Naive thymus-derived CD8-positive, alpha-beta T cell (primary cell): ENCODE data around the gene MYO1A. TPM values are rescaled to one million over a fixed set of nuclear protein-coding genes. Genes with fewer than 3 reads are reported as not detected.

ENCODE experiments used
- ATAC-seq, 2 donors: fragments of 150-1000 bp; cut with Tn5 transposase in 1 of 2; sonication (Bioruptor Pico), chemical (Tn5 transposase) in 1 of 2; 1 replicate in 1 of 2; 2 replicates in 1 of 2; pipeline ENCODE4 v1.10.0; 2021; ENCODE audit warnings: mild to moderate bottlenecking in 2 of 2, moderate library complexity in 2 of 2
- POLR2A ChIA-PET: fragments of 350-600 bp; sonication (Branson Sonifier 250); formaldehyde crosslinking; loops from one replicate; lab custom pipeline; 2021; ENCODE audit warnings: antibody characterized with exemption; lab: Charles Lee
- DNase-seq, 10 donors: peaks; one replicate each; pipeline versions ENCODE4 v3.0.0 to v3.0.0-alpha.2; 2020 to 2022
- H3K27ac Mint-ChIP-seq, 10 donors: one replicate each; pipeline ENCODE4 v1.8.0; 2020 to 2022; ENCODE audit warnings: mild to moderate bottlenecking in 10 of 10, mixed read lengths in 10 of 10, moderate library complexity in 4 of 10, inconsistent platforms in 1 of 10
- H3K27me3 Mint-ChIP-seq, 5 donors: one replicate each; pipeline ENCODE4 v1.8.0; 2021 to 2022; ENCODE audit warnings: mixed read lengths in 5 of 5
- H3K36me3 Mint-ChIP-seq, 3 donors: one replicate each; pipeline ENCODE4 v1.8.0; 2020 to 2022; ENCODE audit warnings: mixed read lengths in 3 of 3, mild to moderate bottlenecking in 2 of 3, inconsistent platforms in 1 of 3
- H3K4me1 Mint-ChIP-seq, 4 donors: one replicate each; pipeline ENCODE4 v1.8.0; 2021 to 2022; ENCODE audit warnings: mixed read lengths in 4 of 4
- H3K4me3 Mint-ChIP-seq, 10 donors: one replicate each; pipeline ENCODE4 v1.8.0; 2020 to 2022; ENCODE audit warnings: mild to moderate bottlenecking in 10 of 10, mixed read lengths in 10 of 10, moderate library complexity in 6 of 10, inconsistent platforms in 1 of 10
- H3K9me3 Mint-ChIP-seq, 9 donors: one replicate each; pipeline ENCODE4 v1.8.0; 2020 to 2022; ENCODE audit warnings: mixed read lengths in 9 of 9, mild to moderate bottlenecking in 3 of 9, inconsistent platforms in 1 of 9, moderate library complexity in 1 of 9
- polyA plus RNA-seq, 3 donors: library from polyadenylated mRNA; unstranded; fragments of 300-500 nt; fragmentation: Illumina TruSeq; gene quantifications; one replicate each; pipeline ENCODE4 v1.2.3, GENCODE V29; 2021
- total RNA-seq, 8 experiments: library from RNA in 2 of 8; stranded (reverse) in 2 of 8; gene quantifications; one replicate each; pipeline ENCODE4 v1.2.3 and lab custom pipeline; 2021 to 2026

Gene MYO1A
- total RNA-seq: 1 to 10 TPM in 1 of 2 experiments, under 1 TPM in 1; 0.39 to 1.1 TPM
- polyA plus RNA-seq: under 1 TPM in 1 of 3 donors, not detected in 2; 0.05 TPM
- total RNA-seq (lab: John Stamatoyannopoulos, UW): 0 to 1.9 (median 1.0) reads per million in 6 experiments

DNA sequence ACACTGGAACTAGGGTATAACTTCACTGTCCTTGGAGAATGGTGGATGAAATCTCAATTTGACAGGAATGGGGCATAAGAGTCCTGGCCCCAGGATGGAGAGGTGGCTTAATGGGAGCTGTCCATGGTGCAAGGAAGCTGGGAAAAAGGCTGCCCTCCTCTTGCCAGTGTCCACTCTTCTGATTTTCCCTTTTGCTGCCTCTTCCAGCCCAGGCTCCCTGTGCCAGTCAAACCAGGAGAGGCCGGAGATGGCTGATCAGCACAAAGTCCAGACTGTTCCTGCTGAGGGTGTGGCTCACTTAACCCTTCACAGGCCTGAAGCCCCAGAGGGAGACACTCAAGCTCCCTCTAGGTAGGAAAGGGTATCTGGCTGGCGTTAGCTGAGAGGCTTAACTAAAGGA lies at the start of gene MYO1A:
MYO1A (minus strand) TSS at position 240 of the 400 bp plus-strand sequence. CDS start 1,806 bp downstream, outside the sequence.
- H3K4me3 Mint-ChIP-seq: no peak within 1 kb of the TSS
- H3K9me3 Mint-ChIP-seq: no peaks in the 10 kb centered on the region
- ATAC-seq (no peak), DNase-seq (no peak)
- H3K4me1 Mint-ChIP-seq: peaks cover 22 to 31% (median 28%) of the 10 kb centered on the region in 4 donors
- H3K27ac Mint-ChIP-seq: peak within 1 kb of the TSS in 2 of 10 donors; percentile 17 to 59
- H3K36me3 Mint-ChIP-seq: peaks cover 0 to 3% (median 2%) of the 10 kb centered on the region in 3 donors
- H3K27me3 Mint-ChIP-seq: peaks cover 0 to 2% (median 0%) of the 10 kb centered on the region in 5 donors
- POLR2A ChIA-PET: interaction anchor here (0.9 kb wide), 1 partner anchor 19 kb away, joined by 3 read pairs; no protein-coding TSS in a partner anchor

- Mint-ChIP-seq H3K27me3 (no peaks in the 10 kb centered on the region), H3K4me3 (no peak overlapping the region), H3K4me1 (peaks cover 10 to 74% (median 61%) of the 10 kb centered on the region in 4 donors), H3K27ac (peak overlapping the region; percentile 37 to 87 (median 76)), H3K36me3 (peaks cover 0 to 78% (median 6%) of the 10 kb centered on the region in 3 donors), H3K9me3 (no peaks in the 10 kb centered on the region)
- DNase-seq (no peak), ATAC-seq (no peak)
- POLR2A ChIA-PET: interaction anchor here (1.0 to 16.7 kb wide), 5 partner anchors 5 to 34 kb away, joined by 3 to 559 read pairs (median 5); partner anchors contain the start of genes NAB2, NEMP1 and STAT6
Measured at GRCh38 chr12:57099047-57099714, 49.3 kb upstream of the MYO1A start.

- POLR2A ChIA-PET: interaction anchor here (1.2 to 16.7 kb wide), 5 partner anchors 4 to 90 kb away, joined by 3 to 559 read pairs (median 5); partner anchors contain the start of genes NAB2, NEMP1 and STAT6
- peaks cover 0 to 76% (median 8%) of the 10 kb centered on the region in 3 donors for H3K36me3 Mint-ChIP-seq
- H3K4me1 Mint-ChIP-seq: peaks cover 13 to 74% (median 59%) of the 10 kb centered on the region in 4 donors
- H3K9me3 Mint-ChIP-seq: no peaks in the 10 kb centered on the region
- H3K27ac Mint-ChIP-seq: peak overlapping the region in 7 of 10 donors; percentile 42 to 87 (median 75)
- no peak overlapping the region for H3K4me3 Mint-ChIP-seq
- H3K27me3 Mint-ChIP-seq: no peaks in the 10 kb centered on the region
- DNase-seq: no peak
- no peak for ATAC-seq
Measured at GRCh38 chr12:57098546-57098945, 48.6 kb upstream of the MYO1A start.

DNA sequence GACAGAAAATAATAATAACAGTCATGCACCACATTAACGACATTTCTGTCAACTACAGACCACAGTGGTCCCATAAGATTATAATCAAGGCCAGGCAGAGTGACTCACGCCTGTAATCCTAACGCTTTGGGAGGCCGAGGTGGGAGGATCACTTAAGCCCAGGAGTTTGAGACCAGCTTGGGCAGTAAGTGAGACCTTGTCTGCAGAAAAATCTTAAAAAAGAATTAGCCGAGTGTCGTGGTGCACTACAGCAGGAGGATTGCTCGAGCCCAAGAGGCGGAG lies 47.6 kb upstream of the MYO1A start:
- no peak for DNase-seq
- Mint-ChIP-seq H3K4me3 (no peak overlapping the region), H3K27ac (peak overlapping the region in 3 of 10 donors; percentile 66 to 89 (median 84)), H3K9me3 (no peaks in the 10 kb centered on the region), H3K36me3 (peaks cover 0 to 79% (median 8%) of the 10 kb centered on the region in 3 donors), H3K27me3 (no peaks in the 10 kb centered on the region), H3K4me1 (peaks cover 21 to 80% (median 61%) of the 10 kb centered on the region in 4 donors)
- no peak for ATAC-seq
- POLR2A ChIA-PET: interaction anchor here (0.6 to 16.7 kb wide), 6 partner anchors 3 to 1250 kb away, joined by 3 to 559 read pairs (median 6); partner anchors contain the start of genes NAB2, NEMP1 and STAT6

DNA sequence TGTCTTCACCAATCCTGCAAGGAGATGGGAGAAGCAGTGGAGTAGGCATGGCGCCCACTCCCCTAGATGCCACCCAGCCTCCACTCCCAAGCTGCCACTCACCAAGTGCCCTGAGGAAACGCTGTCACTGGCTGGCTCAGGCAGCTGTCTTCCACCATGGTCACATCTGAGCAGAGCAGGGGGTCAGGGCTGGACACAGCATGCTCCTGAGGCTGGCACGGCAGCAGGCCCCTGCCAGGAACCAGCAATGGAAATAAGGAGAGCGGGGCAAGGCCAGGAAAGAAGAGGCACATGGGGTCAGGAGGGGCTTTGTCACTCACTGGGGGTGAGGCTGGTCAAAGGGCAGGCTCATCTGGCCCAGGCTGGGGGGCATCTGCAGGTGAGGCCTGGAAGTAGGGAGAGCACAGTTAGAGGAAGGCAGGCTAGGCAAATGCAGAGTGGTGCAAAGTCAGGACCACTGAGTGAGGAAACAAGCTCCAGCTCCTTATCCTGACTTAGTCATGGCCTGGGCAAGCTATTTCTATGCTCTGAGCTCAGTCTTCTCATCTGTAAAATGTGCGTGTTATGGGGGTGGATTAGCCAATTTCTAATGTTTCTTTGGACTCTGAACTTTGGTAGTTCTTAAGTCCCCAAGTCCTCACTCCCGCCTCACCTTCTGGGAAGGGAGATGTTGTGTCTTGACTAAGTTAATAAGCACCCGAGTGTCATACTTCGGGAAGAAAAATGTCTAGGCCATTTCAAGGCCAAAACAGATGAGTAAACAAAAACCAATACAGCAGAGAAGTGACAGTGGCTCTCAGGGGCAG lies 47.0 kb upstream of the MYO1A start:
- ATAC-seq (no peak), DNase-seq (no peak)
- Mint-ChIP-seq H3K27me3 (no peaks in the 10 kb centered on the region), H3K27ac (peak overlapping the region in 9 of 10 donors; percentile 49 to 90 (median 72)), H3K4me3 (no peak overlapping the region), H3K9me3 (no peaks in the 10 kb centered on the region), H3K4me1 (peaks cover 24 to 80% (median 60%) of the 10 kb centered on the region in 4 donors), H3K36me3 (peaks cover 0 to 78% (median 8%) of the 10 kb centered on the region in 3 donors)
- POLR2A ChIA-PET: interaction anchor here (2.0 to 16.7 kb wide), 4 partner anchors 3 to 26 kb away, joined by 4 to 559 read pairs (median 284); partner anchors contain the start of genes NAB2 and STAT6

GRCh38 chr12:57096099-57096572 lies 46.2 kb upstream of the MYO1A start:
- no peaks in the 10 kb centered on the region for H3K27me3 Mint-ChIP-seq
- ATAC-seq (no peak), DNase-seq (no peak)
- peaks cover 26 to 83% (median 64%) of the 10 kb centered on the region in 4 donors for H3K4me1 Mint-ChIP-seq
- H3K9me3 Mint-ChIP-seq: no peaks in the 10 kb centered on the region
- peak overlapping the region in 2 of 10 donors; percentile 24 to 29 for H3K4me3 Mint-ChIP-seq
- H3K36me3 Mint-ChIP-seq: peaks cover 0 to 79% (median 8%) of the 10 kb centered on the region in 3 donors
- POLR2A ChIA-PET: interaction anchor here (2.1 to 16.3 kb wide), 2 partner anchors 9 kb away, joined by 8 to 559 read pairs; partner anchors contain the start of gene STAT6
- peak overlapping the region; percentile 50 to 97 (median 89) for H3K27ac Mint-ChIP-seq

GRCh38 chr12:57095440-57095839 lies 45.5 kb upstream of the MYO1A start:
- peaks cover 31 to 87% (median 65%) of the 10 kb centered on the region in 4 donors for H3K4me1 Mint-ChIP-seq
- H3K36me3 Mint-ChIP-seq: peaks cover 0 to 81% (median 8%) of the 10 kb centered on the region in 3 donors
- H3K9me3 Mint-ChIP-seq: no peaks in the 10 kb centered on the region
- no peak overlapping the region for H3K4me3 Mint-ChIP-seq
- POLR2A ChIA-PET: interaction anchor here (2.1 to 16.3 kb wide), 2 partner anchors 9 to 10 kb away, joined by 8 to 559 read pairs; partner anchors contain the start of gene STAT6
- ATAC-seq (no peak), DNase-seq (no peak)
- peak overlapping the region; percentile 44 to 99 (median 94) for H3K27ac Mint-ChIP-seq
- H3K27me3 Mint-ChIP-seq: no peaks in the 10 kb centered on the region

- DNase-seq (no peak), ATAC-seq (no peak)
- H3K36me3 Mint-ChIP-seq: peaks cover 0 to 73% (median 5%) of the 10 kb centered on the region in 3 donors
- no peaks in the 10 kb centered on the region for H3K9me3 Mint-ChIP-seq
- H3K4me1 Mint-ChIP-seq: peaks cover 34 to 87% (median 66%) of the 10 kb centered on the region in 4 donors
- peak overlapping the region; percentile 84 to 99 (median 97) for H3K27ac Mint-ChIP-seq
- no peaks in the 10 kb centered on the region for H3K27me3 Mint-ChIP-seq
- POLR2A ChIA-PET: interaction anchor here (0.9 to 16.3 kb wide), 7 partner anchors 8 to 42 kb away, joined by 3 to 559 read pairs (median 8); partner anchors contain the start of genes NEMP1 and STAT6
- peak overlapping the region in 8 of 10 donors; percentile 45 to 93 (median 85) for H3K4me3 Mint-ChIP-seq
Measured at GRCh38 chr12:57094208-57095160, 44.6 kb upstream of the MYO1A start.

- Mint-ChIP-seq H3K27ac (peak overlapping the region; percentile 89 to 99 (median 97)), H3K4me3 (peak overlapping the region; percentile 46 to 93 (median 84)), H3K9me3 (no peaks in the 10 kb centered on the region), H3K4me1 (peaks cover 30 to 81% (median 62%) of the 10 kb centered on the region in 4 donors), H3K27me3 (no peaks in the 10 kb centered on the region), H3K36me3 (peaks cover 0 to 65% (median 5%) of the 10 kb centered on the region in 3 donors)
- ATAC-seq: peak; percentile 62 to 73
- DNase-seq: peak; percentile 43 to 88 (median 69)
- POLR2A ChIA-PET: interaction anchor here (0.9 to 16.3 kb wide), 7 partner anchors 12 to 41 kb away, joined by 3 to 559 read pairs (median 3); partner anchors contain the start of genes NEMP1 and STAT6
Measured at GRCh38 chr12:57093415-57094207, 43.7 kb upstream of the MYO1A start.

GRCh38 chr12:57092876-57093414 lies 43.0 kb upstream of the MYO1A start:
- H3K27ac Mint-ChIP-seq: peak overlapping the region; percentile 75 to 99 (median 97)
- H3K36me3 Mint-ChIP-seq: peaks cover 0 to 58% (median 2%) of the 10 kb centered on the region in 3 donors
- H3K9me3 Mint-ChIP-seq: no peaks in the 10 kb centered on the region
- H3K27me3 Mint-ChIP-seq: no peaks in the 10 kb centered on the region
- peak overlapping the region; percentile 54 to 93 (median 82) for H3K4me3 Mint-ChIP-seq
- DNase-seq (peak in 1 of 10 donors; percentile 26), ATAC-seq (no peak)
- POLR2A ChIA-PET: interaction anchor here (1.3 to 16.3 kb wide), 6 partner anchors 12 to 24 kb away, joined by 3 to 559 read pairs (median 8); partner anchors contain the start of genes NEMP1 and STAT6
- H3K4me1 Mint-ChIP-seq: peaks cover 34 to 86% (median 62%) of the 10 kb centered on the region in 4 donors
